Neural progenitor cell (in vitro differentiated cells): Measurements from ENCODE around the gene ZMIZ1.

Experiments used
- CTCF ChIP-seq: fragments of 200-600 bp; sonication (generic); IDR thresholded peaks from 2 replicates; pipeline ENCODE4 v1.5.1; 2017; ENCODE audit warnings: antibody characterized with exemption, mild to moderate bottlenecking
- EZH2 ChIP-seq: fragments of 200-600 bp; sonication (generic); IDR thresholded peaks from 2 replicates; pipeline ENCODE4 v1.6.1; 2017; ENCODE audit warnings: antibody characterized with exemption, mild to moderate bottlenecking, moderate library complexity

DNA sequence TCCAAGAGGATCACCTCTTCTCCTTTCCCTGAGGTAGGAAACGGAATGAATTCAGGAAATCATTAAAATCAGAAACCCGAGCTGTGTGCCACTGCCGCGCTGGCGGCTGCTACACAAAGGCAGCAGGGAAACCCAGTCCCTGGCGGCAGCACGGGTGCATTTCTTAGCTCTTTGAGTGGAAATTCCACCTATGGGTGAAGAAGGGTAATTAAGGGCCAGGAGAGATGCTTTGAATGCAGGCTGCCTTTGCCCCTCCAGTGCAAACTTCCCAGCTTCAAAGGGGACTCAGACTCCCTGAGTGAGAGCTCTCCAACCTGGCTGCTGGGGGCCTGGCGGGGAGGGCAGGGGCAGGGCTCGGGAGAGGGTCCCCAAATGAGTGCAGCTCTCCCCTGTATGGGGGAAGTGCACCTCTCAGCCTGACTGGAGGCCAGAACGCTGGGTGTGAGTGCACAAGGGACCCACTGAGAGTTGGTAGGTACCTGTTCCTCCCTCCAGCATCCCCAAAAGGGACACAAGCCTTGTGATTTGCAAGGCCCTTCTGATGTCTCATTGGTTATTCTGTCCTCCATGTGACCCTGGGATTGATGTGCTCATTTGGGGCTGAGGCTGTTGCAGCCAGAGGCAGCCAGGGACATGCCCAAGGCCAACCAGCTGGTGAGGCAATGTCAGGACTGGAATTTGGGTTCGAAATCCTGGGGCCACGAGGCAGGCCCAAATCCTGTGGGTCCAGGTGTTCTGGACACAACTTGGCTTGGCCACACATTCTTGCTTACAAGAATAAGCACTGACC is 16.3 kb upstream of the ZMIZ1 start:
- TF ChIP-seq CTCF (peak; percentile 57), EZH2 (no peak)
